HG03095 (cell line): ENCODE data around the gene HLA-DPB1.
A peak's percentile ranks its signal among the peaks of the same experiment; 100 is the strongest.

Experiments used
- ATAC-seq: cut with Tn5 transposase; IDR thresholded peaks from one replicate; pipeline ENCODE4 v1.9.1; 2021; ENCODE audit warnings: moderate library complexity; ENCODE audit not compliant: unreplicated experiment

The HLA-DPB1 gene

GRCh38 chr6:33070909-33071308 is 4.9 kb upstream of the HLA-DPB1 start:
- ATAC-seq = no peak

- ATAC-seq = no peak
Observed at GRCh38 chr6:33071569-33071968, 4.2 kb upstream of the HLA-DPB1 start.

- no peak for ATAC-seq
Observed at GRCh38 chr6:33072508-33073100, 3.2 kb upstream of the HLA-DPB1 start.

GRCh38 chr6:33073431-33073871 is 2.3 kb upstream of the HLA-DPB1 start, which contains the start of gene HLA-DPA1:
Gene HLA-DPA1 (minus strand): TSS chr6:33073649.
- ATAC-seq = peak; percentile 60

GRCh38 chr6:33075208-33075567 is 602 bp upstream of the HLA-DPB1 start:
- ATAC-seq = peak; percentile 5

- ATAC-seq = no peak
Observed at GRCh38 chr6:33076406-33076934, 680 bp downstream of the HLA-DPB1 start.

- ATAC-seq = no peak
Observed at GRCh38 chr6:33077908-33078307, 2.1 kb downstream of the HLA-DPB1 start.

- no peak for ATAC-seq
Observed at GRCh38 chr6:33078442-33078841, 2.7 kb downstream of the HLA-DPB1 start.

- no peak for ATAC-seq
Observed at GRCh38 chr6:33078919-33079521, 3.2 kb downstream of the HLA-DPB1 start.

GRCh38 chr6:33079580-33079979 is 3.8 kb downstream of the HLA-DPB1 start:
- ATAC-seq = no peak

GRCh38 chr6:33080127-33081089 is 4.6 kb downstream of the HLA-DPB1 start:
- no peak for ATAC-seq

GRCh38 chr6:33081098-33081824 is 5.5 kb downstream of the HLA-DPB1 start:
- ATAC-seq = no peak

- no peak for ATAC-seq
Observed at GRCh38 chr6:33082702-33083101, 6.9 kb downstream of the HLA-DPB1 start.

GRCh38 chr6:33085627-33086026 is 9.8 kb downstream of the HLA-DPB1 start:
- ATAC-seq = no peak

GRCh38 chr6:33088258-33088930 is 12.6 kb downstream of the HLA-DPB1 start:
- no peak for ATAC-seq

GRCh38 chr6:33088931-33089620 is 13.3 kb downstream of the HLA-DPB1 start:
- ATAC-seq = no peak

GRCh38 chr6:33091957-33092356 is 16.2 kb downstream of the HLA-DPB1 start:
- no peak for ATAC-seq

GRCh38 chr6:33092385-33092784 is 16.6 kb downstream of the HLA-DPB1 start:
- ATAC-seq = no peak

- no peak for ATAC-seq
Observed at GRCh38 chr6:33093855-33094254, 18.1 kb downstream of the HLA-DPB1 start.

- no peak for ATAC-seq
Observed at GRCh38 chr6:33095681-33096080, 19.9 kb downstream of the HLA-DPB1 start.
